Vagina (tissue), 2 donors: ENCODE data around the gene LIMD2.

Experiments used
- POLR2A ChIP-seq, 2 donors: fragments of 450-650 bp; IDR thresholded peaks; one replicate each; pipeline ENCODE4 v1.6.1; 2017; ENCODE audit warnings: antibody characterized with exemption in 2 of 2, mild to moderate bottlenecking in 2 of 2, moderate library complexity in 2 of 2
- POLR2AphosphoS5 ChIP-seq, 2 donors: sonication (generic); formaldehyde crosslinking; IDR thresholded peaks; one replicate each; pipeline ENCODE4 v1.9.0; 2017; ENCODE audit warnings: antibody characterized with exemption in 2 of 2, mild to moderate bottlenecking in 2 of 2, low read depth in 1 of 2; ENCODE audit not compliant: insufficient read depth in 1 of 2
- TF ChIP-seq, protein P1 (sequence below), 3 experiments: fragments of 450-650 bp in 2 of 3; fragments of 200-600 bp in 1 of 3; sonication (generic) in 1 of 3; IDR thresholded peaks; one replicate each; pipeline ENCODE4 v1.5.1; 2017 to 2019; ENCODE audit warnings: antibody characterized with exemption in 3 of 3, mild to moderate bottlenecking in 2 of 3, moderate library complexity in 2 of 3

DNA sequence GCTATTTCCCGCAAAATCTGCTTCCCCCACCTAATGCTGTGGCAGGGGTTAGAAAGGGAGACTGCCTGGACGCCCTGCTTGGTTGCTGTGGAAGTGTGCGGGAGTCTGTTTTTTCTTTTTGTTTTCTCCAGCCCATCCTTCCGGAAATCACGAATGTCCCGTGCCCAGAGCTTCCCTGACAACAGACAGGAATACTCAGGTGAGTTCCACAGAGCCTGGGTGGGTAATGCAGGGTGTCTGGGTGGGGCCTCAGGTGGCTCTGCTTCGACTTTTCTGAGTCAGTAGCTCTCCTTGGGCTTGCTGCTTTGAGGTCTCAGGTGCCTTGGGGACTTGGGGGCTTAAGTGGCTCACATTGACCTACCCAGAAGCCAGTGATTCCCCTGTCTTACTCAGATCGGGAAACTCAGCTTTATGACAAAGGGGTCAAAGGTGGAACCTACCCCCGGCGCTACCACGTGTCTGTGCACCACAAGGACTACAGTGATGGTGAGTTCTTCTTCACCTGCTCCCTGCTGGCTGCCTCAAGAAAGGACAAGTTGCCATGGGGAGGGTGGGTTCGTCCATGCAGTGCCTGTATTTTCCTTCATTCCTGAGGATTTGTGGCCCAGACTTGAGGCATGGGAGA lies 11.4 kb downstream of the LIMD2 start:
- TF ChIP-seq, protein P1, sequence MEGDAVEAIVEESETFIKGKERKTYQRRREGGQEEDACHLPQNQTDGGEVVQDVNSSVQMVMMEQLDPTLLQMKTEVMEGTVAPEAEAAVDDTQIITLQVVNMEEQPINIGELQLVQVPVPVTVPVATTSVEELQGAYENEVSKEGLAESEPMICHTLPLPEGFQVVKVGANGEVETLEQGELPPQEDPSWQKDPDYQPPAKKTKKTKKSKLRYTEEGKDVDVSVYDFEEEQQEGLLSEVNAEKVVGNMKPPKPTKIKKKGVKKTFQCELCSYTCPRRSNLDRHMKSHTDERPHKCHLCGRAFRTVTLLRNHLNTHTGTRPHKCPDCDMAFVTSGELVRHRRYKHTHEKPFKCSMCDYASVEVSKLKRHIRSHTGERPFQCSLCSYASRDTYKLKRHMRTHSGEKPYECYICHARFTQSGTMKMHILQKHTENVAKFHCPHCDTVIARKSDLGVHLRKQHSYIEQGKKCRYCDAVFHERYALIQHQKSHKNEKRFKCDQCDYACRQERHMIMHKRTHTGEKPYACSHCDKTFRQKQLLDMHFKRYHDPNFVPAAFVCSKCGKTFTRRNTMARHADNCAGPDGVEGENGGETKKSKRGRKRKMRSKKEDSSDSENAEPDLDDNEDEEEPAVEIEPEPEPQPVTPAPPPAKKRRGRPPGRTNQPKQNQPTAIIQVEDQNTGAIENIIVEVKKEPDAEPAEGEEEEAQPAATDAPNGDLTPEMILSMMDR (IDR thresholded peaks at IDR 0.05), result no peak
- TF ChIP-seq POLR2A (IDR thresholded peaks at IDR 0.05) (no peak), POLR2AphosphoS5 (IDR thresholded peaks at IDR 0.05; ENCODE audit: insufficient read depth in 1 of 2, low read depth in 1 of 2) (no peak)
